Stomach (tissue), 9 donors: ENCODE data around the gene TCF7L1. TPM values are rescaled to one million over a fixed set of nuclear protein-coding genes. Genes with fewer than 3 reads are reported as not detected.

Source experiments
- DNase-seq, 2 donors: peaks; one replicate each; pipeline versions ENCODE4 v3.0.0 to v3.0.0-alpha.2; 2013 to 2019
- H3K27ac ChIP-seq, 5 donors: fragments of 200-600 bp in 4 of 5; sonication (generic) in 4 of 5; one replicate each; pipeline ENCODE4 v1.5.1; 2013 to 2019; ENCODE audit warnings: mild to moderate bottlenecking in 1 of 5, moderate library complexity in 1 of 5
- H3K27me3 ChIP-seq, 3 donors: fragments of 200-600 bp; sonication (generic); one replicate each; pipeline ENCODE4 v1.5.1; 2017 to 2019; ENCODE audit warnings: mixed run types in 1 of 3
- H3K36me3 ChIP-seq, 4 donors: fragments of 200-600 bp; sonication (generic); 1 replicate in 3 of 4; 2 replicates in 1 of 4; pipeline ENCODE4 v1.5.1; 2016 to 2019
- H3K4me1 ChIP-seq, 4 donors: fragments of 200-600 bp; sonication (generic); one replicate each; pipeline ENCODE4 v1.5.1; 2016 to 2019
- H3K4me3 ChIP-seq, 4 donors: fragments of 200-600 bp; sonication (generic) in 3 of 4; one replicate each; pipeline ENCODE4 v1.5.1; 2016 to 2019; ENCODE audit warnings: mild to moderate bottlenecking in 1 of 4
- H3K9me3 ChIP-seq, 4 donors: fragments of 200-600 bp; sonication (generic); one replicate each; pipeline ENCODE4 v1.5.1; 2016 to 2019
- EP300 ChIP-seq: sonication (generic); formaldehyde crosslinking; IDR thresholded peaks from one replicate; pipeline ENCODE4 v1.6.1; 2017; ENCODE audit warnings: antibody characterized with exemption
- POLR2A ChIP-seq, 4 donors: fragments of 450-650 bp; IDR thresholded peaks; one replicate each; pipeline ENCODE4 v1.6.1; 2016; ENCODE audit warnings: antibody characterized with exemption in 4 of 4, control low read depth in 2 of 4, mild to moderate bottlenecking in 1 of 4, moderate library complexity in 1 of 4
- POLR2AphosphoS5 ChIP-seq, 3 donors: sonication (generic); formaldehyde crosslinking; IDR thresholded peaks; one replicate each; pipeline ENCODE4 v1.6.1; 2016; ENCODE audit warnings: antibody characterized with exemption in 3 of 3
- WGBS, 5 donors: extraction: QIAGEN DNeasy Blood & Tissue Kit in 3 of 5; methylation state at CpG; one replicate each; pipeline versions ENCODE4 v1.1.5 to v1.1.7; 2013 to 2018; 5-methylcytosine and 5-hydroxymethylcytosine counted together
- intact Hi-C: fragments of 100-400 bp; cut with DNase I; formaldehyde crosslinking; loops from one replicate; pipeline ENCODE4 v1.15.1; 2023; ENCODE audit warnings: low total_unique reads
- polyA plus RNA-seq, 3 donors: library from polyadenylated mRNA; stranded (reverse); fragments of 200-250 nt; gene quantifications; one replicate each; pipeline ENCODE4 v1.2.3, GENCODE V29; 2013
- total RNA-seq, 5 donors: library from RNA; depleted of rRNA; stranded (reverse); fragments of >200 nt; gene quantifications; one replicate each; pipeline versions ENCODE4 v1.1.0 to v1.2.3, GENCODE V29; 2014 to 2016
- TF ChIP-seq, protein P1 (sequence below), 7 experiments: fragments of 450-650 bp in 4 of 7; fragments of 200-600 bp in 3 of 7; sonication (generic) in 3 of 7; IDR thresholded peaks; one replicate each; pipeline ENCODE4 v1.5.1; 2016 to 2019; ENCODE audit warnings: antibody characterized with exemption in 7 of 7, control low read depth in 2 of 7, mild to moderate bottlenecking in 1 of 7
- donor health status: healthy with polysubstance abuse.
- donor health status: Bipolar disorder and iron deficiency.
- donor health status: healthy.

The TCF7L1 gene
- total and polyA plus RNA-seq, 8 donors = 0.45 to 8.3 (median 4.9) TPM; not detected in 1

DNA sequence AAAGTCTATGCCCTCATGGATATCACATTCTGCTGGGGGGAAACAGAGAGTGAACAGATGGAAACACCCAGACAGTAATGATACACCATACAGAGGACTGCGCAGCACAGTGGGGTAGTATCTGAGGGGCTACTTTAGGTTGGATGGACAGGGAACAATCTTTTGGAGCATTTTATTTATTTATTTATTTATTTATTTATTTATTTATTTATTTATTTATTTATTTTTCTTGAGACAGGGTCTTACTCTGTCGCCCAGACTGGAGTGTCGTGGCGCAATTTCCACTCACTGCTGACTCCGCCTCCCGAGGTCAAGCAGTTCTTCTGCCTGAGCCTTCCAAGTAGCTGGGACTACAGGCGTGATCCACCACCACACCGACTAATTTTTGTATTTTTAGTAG, 105.4 kb downstream of the TCF7L1 start:
- H3K36me3 ChIP-seq = no peaks in the 10 kb centered on the region
- TF ChIP-seq POLR2A (IDR thresholded peaks at IDR 0.05) = no peak
- no peak for TF ChIP-seq POLR2AphosphoS5 (IDR thresholded peaks at IDR 0.05)
- TF ChIP-seq, protein P1, sequence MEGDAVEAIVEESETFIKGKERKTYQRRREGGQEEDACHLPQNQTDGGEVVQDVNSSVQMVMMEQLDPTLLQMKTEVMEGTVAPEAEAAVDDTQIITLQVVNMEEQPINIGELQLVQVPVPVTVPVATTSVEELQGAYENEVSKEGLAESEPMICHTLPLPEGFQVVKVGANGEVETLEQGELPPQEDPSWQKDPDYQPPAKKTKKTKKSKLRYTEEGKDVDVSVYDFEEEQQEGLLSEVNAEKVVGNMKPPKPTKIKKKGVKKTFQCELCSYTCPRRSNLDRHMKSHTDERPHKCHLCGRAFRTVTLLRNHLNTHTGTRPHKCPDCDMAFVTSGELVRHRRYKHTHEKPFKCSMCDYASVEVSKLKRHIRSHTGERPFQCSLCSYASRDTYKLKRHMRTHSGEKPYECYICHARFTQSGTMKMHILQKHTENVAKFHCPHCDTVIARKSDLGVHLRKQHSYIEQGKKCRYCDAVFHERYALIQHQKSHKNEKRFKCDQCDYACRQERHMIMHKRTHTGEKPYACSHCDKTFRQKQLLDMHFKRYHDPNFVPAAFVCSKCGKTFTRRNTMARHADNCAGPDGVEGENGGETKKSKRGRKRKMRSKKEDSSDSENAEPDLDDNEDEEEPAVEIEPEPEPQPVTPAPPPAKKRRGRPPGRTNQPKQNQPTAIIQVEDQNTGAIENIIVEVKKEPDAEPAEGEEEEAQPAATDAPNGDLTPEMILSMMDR (IDR thresholded peaks at IDR 0.05) = no peak
- no peak for TF ChIP-seq EP300
- no peaks in the 10 kb centered on the region for H3K9me3 ChIP-seq
- no peak overlapping the region for H3K4me3 ChIP-seq
- DNase-seq = no peak
- intact Hi-C loops = no loop called here
- peaks cover 0 to 3% (median 0%) of the 10 kb centered on the region in 3 donors for H3K27me3 ChIP-seq
- no peak overlapping the region for H3K27ac ChIP-seq
- peaks cover 0 to 19% (median 3%) of the 10 kb centered on the region in 4 donors for H3K4me1 ChIP-seq
- 94 to 97% (median 95%) methylated on average over 8 of the region's 8 CpGs for WGBS, 5 donors

DNA sequence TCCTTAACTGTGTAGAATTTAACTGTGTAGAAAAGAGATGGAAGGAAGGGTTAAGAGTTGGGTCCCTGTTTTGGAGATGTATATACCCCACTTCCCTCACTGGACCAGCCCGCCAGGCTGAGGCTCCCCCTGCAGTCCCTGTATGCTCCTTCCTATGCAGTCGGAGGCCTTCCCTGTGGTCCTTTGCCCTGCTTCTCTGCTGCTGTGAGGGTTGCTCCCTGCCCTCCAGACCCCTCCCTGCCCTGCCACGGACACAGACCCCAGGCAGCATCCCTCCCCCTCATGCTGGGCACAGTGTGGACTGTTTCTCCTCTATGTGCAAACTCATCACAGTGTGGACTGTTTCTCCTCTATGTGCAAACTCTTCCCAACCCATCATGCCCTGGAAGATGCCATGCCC, 105.9 kb downstream of the TCF7L1 start:
- intact Hi-C loops = no loop called here

DNA sequence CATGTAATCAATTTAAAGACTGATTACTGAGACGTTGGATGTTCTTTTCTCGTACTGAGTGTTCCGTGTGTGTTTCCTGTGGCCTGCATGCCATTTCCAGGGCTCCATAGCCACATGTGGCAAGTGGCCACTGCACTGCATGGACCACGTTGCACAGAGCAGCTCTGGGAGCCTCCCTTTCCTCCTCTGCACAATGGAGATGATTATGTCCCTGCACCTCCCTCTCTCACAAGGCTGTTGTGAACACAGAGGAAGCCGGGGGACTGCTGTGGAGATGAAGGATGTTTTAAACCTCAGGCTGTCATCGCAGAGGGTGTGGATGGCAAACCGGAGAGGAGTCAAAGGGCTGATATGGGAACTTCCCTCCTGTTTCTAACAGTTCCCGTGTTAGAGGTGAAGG, 106.9 kb downstream of the TCF7L1 start:
- no peak for TF ChIP-seq POLR2AphosphoS5 (IDR thresholded peaks at IDR 0.05)
- TF ChIP-seq, protein P1 (IDR thresholded peaks at IDR 0.05) = no peak
- TF ChIP-seq POLR2A (IDR thresholded peaks at IDR 0.05) = no peak
- TF ChIP-seq EP300 = no peak
- H3K9me3 ChIP-seq = no peaks in the 10 kb centered on the region
- intact Hi-C loops = no loop called here
- H3K27ac ChIP-seq = no peak overlapping the region
- H3K4me1 ChIP-seq = peaks cover 0 to 21% (median 3%) of the 10 kb centered on the region in 4 donors
- H3K36me3 ChIP-seq = no peaks in the 10 kb centered on the region
- 72 to 84% (median 76%) methylated on average over 8 of the region's 8 CpGs for WGBS, 5 donors
- DNase-seq = no peak
- no peak overlapping the region for H3K4me3 ChIP-seq
- peaks cover 0 to 3% (median 0%) of the 10 kb centered on the region in 3 donors for H3K27me3 ChIP-seq

More for the DNA sequence above, 105.9 kb downstream of the TCF7L1 start:
- WGBS, 5 donors = 81 to 94% (median 85%) methylated on average over 3 of the region's 3 CpGs
- Histone ChIP-seq H3K36me3 (no peaks in the 10 kb centered on the region), H3K27me3 (peaks cover 0 to 3% (median 0%) of the 10 kb centered on the region in 3 donors), H3K9me3 (no peaks in the 10 kb centered on the region), H3K4me1 (peaks cover 0 to 21% (median 3%) of the 10 kb centered on the region in 4 donors), H3K27ac (no peak overlapping the region), H3K4me3 (no peak overlapping the region)
- TF ChIP-seq EP300 (no peak), POLR2A (IDR thresholded peaks at IDR 0.05) (no peak), POLR2AphosphoS5 (IDR thresholded peaks at IDR 0.05) (no peak)
- TF ChIP-seq, protein P1 (IDR thresholded peaks at IDR 0.05) = no peak
- DNase-seq = no peak

DNA sequence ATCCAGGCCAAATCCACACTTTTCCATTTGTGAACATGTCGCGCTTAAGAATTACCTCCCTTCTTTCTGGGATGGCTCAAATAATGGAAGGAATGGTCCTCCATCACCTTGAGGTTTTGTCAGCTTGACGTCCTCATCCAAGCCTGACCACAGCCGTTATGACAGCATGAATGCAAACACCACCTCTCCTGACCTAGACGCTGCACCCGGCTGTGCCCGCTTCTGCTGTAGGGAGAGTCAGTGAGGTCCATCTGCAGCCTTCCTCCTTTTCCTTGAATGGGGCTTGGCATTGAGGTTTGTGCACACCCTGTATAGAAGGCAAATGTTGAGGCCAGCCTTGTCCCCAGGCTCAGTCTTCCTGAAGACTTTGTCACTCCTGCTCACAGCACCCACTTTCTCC, 109.1 kb downstream of the TCF7L1 start:
- H3K36me3 ChIP-seq = no peaks in the 10 kb centered on the region
- intact Hi-C loops = no loop called here
- peaks cover 0 to 21% (median 3%) of the 10 kb centered on the region in 4 donors for H3K4me1 ChIP-seq
- no peak overlapping the region for H3K27ac ChIP-seq
- no peak overlapping the region for H3K4me3 ChIP-seq
- TF ChIP-seq EP300 (no peak), POLR2A (IDR thresholded peaks at IDR 0.05) (no peak)
- TF ChIP-seq, protein P1 (IDR thresholded peaks at IDR 0.05) = no peak
- no peak for DNase-seq
- H3K9me3 ChIP-seq = no peaks in the 10 kb centered on the region
- H3K27me3 ChIP-seq = peaks cover 0 to 3% (median 0%) of the 10 kb centered on the region in 3 donors
- WGBS, 5 donors = 79 to 90% (median 84%) methylated on average over 7 of the region's 7 CpGs
